Neuronal stem cell (in vitro differentiated cells): Measurements from ENCODE around the gene LGALS3BP.
A peak's percentile ranks its signal among the peaks of the same experiment; 100 is the strongest.

Experiments
- DNase-seq: peaks from one replicate; pipeline ENCODE4 v3.0.0-alpha.2; 2013; ENCODE audit warnings: low spot score
- H2AFZ ChIP-seq: one replicate; pipeline ENCODE4 v1.6.1; 2013; ENCODE audit warnings: mild to moderate bottlenecking, low read length, inconsistent platforms
- H2AK5ac ChIP-seq: 2 replicates; pipeline ENCODE4 v1.6.1; 2013; ENCODE audit warnings: low read depth, mild to moderate bottlenecking, inconsistent platforms, low read length, moderate library complexity, mixed read lengths
- H2BK120ac ChIP-seq: 2 replicates; pipeline ENCODE4 v1.6.1; 2013; ENCODE audit warnings: low read depth, mild to moderate bottlenecking, inconsistent platforms, low read length, moderate library complexity, mixed read lengths
- H2BK12ac ChIP-seq: one replicate; pipeline ENCODE4 v1.6.1; 2013; ENCODE audit warnings: low read length, inconsistent platforms
- H2BK15ac ChIP-seq: 2 replicates; pipeline ENCODE4 v1.6.1; 2013; ENCODE audit warnings: mild to moderate bottlenecking, low read length, inconsistent platforms, mixed read lengths
- H2BK5ac ChIP-seq: one replicate; pipeline ENCODE4 v1.6.1; 2013; ENCODE audit warnings: inconsistent platforms, mild to moderate bottlenecking, low read length, moderate library complexity
- H3K14ac ChIP-seq: one replicate; pipeline ENCODE4 v1.6.1; 2013; ENCODE audit warnings: low read length, inconsistent platforms
- H3K18ac ChIP-seq: 2 replicates; pipeline ENCODE4 v1.6.1; 2013; ENCODE audit warnings: low read length, inconsistent platforms
- H3K23ac ChIP-seq: 2 replicates; pipeline ENCODE4 v1.6.1; 2013; ENCODE audit warnings: low read depth, mild to moderate bottlenecking, mixed read lengths, low read length, inconsistent platforms; ENCODE audit not compliant: poor library complexity
- H3K27ac ChIP-seq: replicated peaks from 3 replicates; pipeline ENCODE4 v1.5.1; 2013; ENCODE audit warnings: low read length, inconsistent platforms
- H3K27me3 ChIP-seq, 3 experiments: 2 replicates each; pipeline ENCODE4 v1.6.1; 2013; ENCODE audit warnings: low read length in 3 of 3, mild to moderate bottlenecking in 2 of 3, inconsistent platforms in 1 of 3, low read depth in 1 of 3, mixed read lengths in 1 of 3, moderate library complexity in 1 of 3; ENCODE audit not compliant: control insufficient read depth in 3 of 3, insufficient read depth in 3 of 3
- H3K36me3 ChIP-seq, 2 donors: replicated peaks in 1 of 2; 2 replicates each; pipeline ENCODE4 v1.6.1; 2013; ENCODE audit warnings: low read length in 2 of 2; ENCODE audit not compliant: control insufficient read depth in 2 of 2, insufficient read depth in 2 of 2
- H3K4ac ChIP-seq: 2 replicates; pipeline ENCODE4 v1.6.1; 2013; ENCODE audit warnings: inconsistent platforms, mild to moderate bottlenecking, low read length, moderate library complexity
- H3K4me1 ChIP-seq, 2 donors: 1 replicate in 1 of 2; 2 replicates in 1 of 2; pipeline ENCODE4 v1.6.1; 2013; ENCODE audit warnings: low read length in 2 of 2, low read depth in 1 of 2; ENCODE audit not compliant: control insufficient read depth in 2 of 2, insufficient read depth in 1 of 2
- H3K4me2 ChIP-seq: one replicate; pipeline ENCODE4 v1.6.1; 2013; ENCODE audit warnings: mild to moderate bottlenecking, low read length, inconsistent platforms; ENCODE audit not compliant: insufficient read depth, poor library complexity, severe bottlenecking
- H3K4me3 ChIP-seq, 2 donors: 2 replicates each; pipeline ENCODE4 v1.5.1; 2013; ENCODE audit warnings: low read length in 2 of 2, mild to moderate bottlenecking in 2 of 2, inconsistent platforms in 1 of 2, moderate library complexity in 1 of 2
- H3K79me1 ChIP-seq: one replicate; pipeline ENCODE4 v1.6.1; 2013; ENCODE audit warnings: low read depth, mild to moderate bottlenecking, inconsistent platforms, low read length, moderate library complexity
- H3K9ac ChIP-seq: one replicate; pipeline ENCODE4 v1.6.1; 2013; ENCODE audit warnings: mild to moderate bottlenecking, low read depth, low read length, inconsistent platforms; ENCODE audit not compliant: poor library complexity
- H3K9me3 ChIP-seq, 2 donors: replicated peaks in 1 of 2; 2 replicates each; pipeline versions ENCODE3 to v1.6.1; 2013; ENCODE audit warnings: low read length in 2 of 2, mild to moderate bottlenecking in 2 of 2, inconsistent platforms in 1 of 2, low read depth in 1 of 2, mixed read lengths in 1 of 2, moderate library complexity in 1 of 2; ENCODE audit not compliant: control insufficient read depth in 2 of 2, insufficient read depth in 1 of 2
- H4K8ac ChIP-seq: one replicate; pipeline ENCODE4 v1.6.1; 2013; ENCODE audit warnings: low read depth, mild to moderate bottlenecking, inconsistent platforms, low read length, moderate library complexity
- H4K91ac ChIP-seq: one replicate; pipeline ENCODE4 v1.6.1; 2013; ENCODE audit warnings: low read length, low read depth, mild to moderate bottlenecking, inconsistent platforms; ENCODE audit not compliant: poor library complexity
- WGBS, 2 donors: extraction: QIAGEN DNeasy Blood & Tissue Kit; methylation state at CpG; one replicate each; pipeline ENCODE4 v1.1.7; 2013; ENCODE audit warnings: missing lambda C conversion rate in 2 of 2, mixed read lengths in 1 of 2; ENCODE audit not compliant: insufficient read length in 2 of 2, insufficient replicate concordance in 1 of 2; ENCODE audit errors: extremely low coverage in 2 of 2; 5-methylcytosine and 5-hydroxymethylcytosine counted together

LGALS3BP gene

GRCh38 chr17:78995761-78996451, 16.2 kb upstream of the LGALS3BP start:
- no peak overlapping the region for H3K27ac ChIP-seq
- H4K91ac ChIP-seq = no peak overlapping the region
- H3K27me3 ChIP-seq = no peaks in the 10 kb centered on the region
- H3K9me3 ChIP-seq = peaks cover 0 to 3% of the 10 kb centered on the region in 2 donors
- no peak overlapping the region for H2AFZ ChIP-seq
- H3K79me1 ChIP-seq = peaks cover 17% of the 10 kb centered on the region
- no peak overlapping the region for H3K14ac ChIP-seq
- no peak overlapping the region for H3K18ac ChIP-seq
- H3K4me2 ChIP-seq = no peak overlapping the region
- no peak overlapping the region for H2BK120ac ChIP-seq
- H4K8ac ChIP-seq = no peak overlapping the region
- WGBS, 2 donors = no CpG with 5 or more reads among the region's 18 CpGs
- no peak overlapping the region for H3K4me3 ChIP-seq
- no peak overlapping the region for H2BK12ac ChIP-seq
- DNase-seq = no peak
- no peak overlapping the region for H3K23ac ChIP-seq
- H2BK5ac ChIP-seq = no peak overlapping the region
- peaks cover 41 to 94% of the 10 kb centered on the region in 2 donors for H3K36me3 ChIP-seq
- H3K4ac ChIP-seq = no peak overlapping the region
- no peak overlapping the region for H3K9ac ChIP-seq
- no peaks in the 10 kb centered on the region for H3K4me1 ChIP-seq
- no peak overlapping the region for H2AK5ac ChIP-seq
- H2BK15ac ChIP-seq = no peak overlapping the region

GRCh38 chr17:78995022-78995760, 15.5 kb upstream of the LGALS3BP start:
- Histone ChIP-seq H3K4me3 (no peak overlapping the region), H3K36me3 (peaks cover 46 to 94% of the 10 kb centered on the region in 2 donors), H2BK12ac (no peak overlapping the region), H3K9me3 (peaks cover 0 to 5% of the 10 kb centered on the region in 2 donors), H4K8ac (no peak overlapping the region), H3K4me1 (no peaks in the 10 kb centered on the region), H4K91ac (no peak overlapping the region), H2BK15ac (no peak overlapping the region), H3K9ac (no peak overlapping the region), H3K27me3 (no peaks in the 10 kb centered on the region), H3K18ac (no peak overlapping the region), H3K4me2 (no peak overlapping the region), H2AK5ac (no peak overlapping the region), H2BK5ac (no peak overlapping the region), H2BK120ac (no peak overlapping the region), H3K4ac (no peak overlapping the region), H3K79me1 (peaks cover 11% of the 10 kb centered on the region), H2AFZ (no peak overlapping the region), H3K27ac (no peak overlapping the region), H3K23ac (no peak overlapping the region), H3K14ac (no peak overlapping the region)
- WGBS, 2 donors = no CpG with 5 or more reads among the region's 34 CpGs
- no peak for DNase-seq

GRCh38 chr17:78993981-78994671, 14.4 kb upstream of the LGALS3BP start:
- H2BK120ac ChIP-seq = no peak overlapping the region
- no peak overlapping the region for H3K23ac ChIP-seq
- no peak overlapping the region for H4K91ac ChIP-seq
- no peak overlapping the region for H2AFZ ChIP-seq
- no peak overlapping the region for H2BK12ac ChIP-seq
- H4K8ac ChIP-seq = no peak overlapping the region
- DNase-seq = no peak
- H3K79me1 ChIP-seq = peaks cover 10% of the 10 kb centered on the region
- no peak overlapping the region for H3K4me2 ChIP-seq
- H3K27me3 ChIP-seq = no peaks in the 10 kb centered on the region
- H3K4me1 ChIP-seq = no peaks in the 10 kb centered on the region
- peak overlapping the region; percentile 96 for H2AK5ac ChIP-seq
- H3K9me3 ChIP-seq = peaks cover 0 to 5% of the 10 kb centered on the region in 2 donors
- no peak overlapping the region for H3K9ac ChIP-seq
- no peak overlapping the region for H3K14ac ChIP-seq
- peaks cover 44 to 94% of the 10 kb centered on the region in 2 donors for H3K36me3 ChIP-seq
- H2BK5ac ChIP-seq = peak overlapping the region; percentile 66
- H2BK15ac ChIP-seq = no peak overlapping the region
- H3K4me3 ChIP-seq = no peak overlapping the region
- no peak overlapping the region for H3K4ac ChIP-seq
- no CpG with 5 or more reads among the region's 22 CpGs for WGBS, 2 donors
- H3K18ac ChIP-seq = no peak overlapping the region
- no peak overlapping the region for H3K27ac ChIP-seq
